Retinal pigment epithelial cell (primary cell): Measurements from ENCODE around the gene FBLN2.

Source experiments
- DNase-seq: peaks from one replicate; pipeline ENCODE4 v3.0.0-alpha.2; 2010; ENCODE audit warnings: low read depth
- H3K4me3 ChIP-seq: 2 replicates; pipeline ENCODE4 v1.5.1; 2011; ENCODE audit warnings: mild to moderate bottlenecking, low read length, control low read depth, moderate library complexity
- CTCF ChIP-seq: conservative IDR thresholded peaks from 2 replicates; pipeline ENCODE4 v1.5.1; 2011; ENCODE audit warnings: low read depth, low read length, control low read depth, inconsistent platforms

Gene FBLN2

GRCh38 chr3:13544951-13545651 lies 3.8 kb upstream of the FBLN2 start:
- H3K4me3 ChIP-seq: no peak overlapping the region
- no peak for TF ChIP-seq CTCF
- DNase-seq: no peak

- no peak for TF ChIP-seq CTCF
- DNase-seq: no peak
- H3K4me3 ChIP-seq: no peak overlapping the region
Measured at GRCh38 chr3:13545952-13546454, 2.9 kb upstream of the FBLN2 start.

GRCh38 chr3:13546667-13547171 lies 2.2 kb upstream of the FBLN2 start:
- no peak for TF ChIP-seq CTCF
- no peak for DNase-seq
- no peak overlapping the region for H3K4me3 ChIP-seq

- TF ChIP-seq CTCF: no peak
- DNase-seq: no peak
- H3K4me3 ChIP-seq: no peak overlapping the region
Measured at GRCh38 chr3:13547591-13548371, 1.1 kb upstream of the FBLN2 start.

GRCh38 chr3:13549623-13550422 lies 898 bp downstream of the FBLN2 start:
- no peak for TF ChIP-seq CTCF
- DNase-seq: no peak
- H3K4me3 ChIP-seq: peak overlapping the region; percentile 28

- DNase-seq: no peak
- H3K4me3 ChIP-seq: no peak overlapping the region
- TF ChIP-seq CTCF: no peak
Measured at GRCh38 chr3:13550423-13550690, 1.4 kb downstream of the FBLN2 start.
